NCI-H2029 (cell line): ENCODE measurements around the gene TAF11L4.
"Not testable (repeated sequence)": the region's sequence is repeated elsewhere in the genome, so short reads cannot be mapped to it uniquely, and the experiment has no call there.

Experiments
- DNase-seq: peaks from one replicate; lab custom pipeline; 2025; lab: John Stamatoyannopoulos, UW

Gene TAF11L4

DNA sequence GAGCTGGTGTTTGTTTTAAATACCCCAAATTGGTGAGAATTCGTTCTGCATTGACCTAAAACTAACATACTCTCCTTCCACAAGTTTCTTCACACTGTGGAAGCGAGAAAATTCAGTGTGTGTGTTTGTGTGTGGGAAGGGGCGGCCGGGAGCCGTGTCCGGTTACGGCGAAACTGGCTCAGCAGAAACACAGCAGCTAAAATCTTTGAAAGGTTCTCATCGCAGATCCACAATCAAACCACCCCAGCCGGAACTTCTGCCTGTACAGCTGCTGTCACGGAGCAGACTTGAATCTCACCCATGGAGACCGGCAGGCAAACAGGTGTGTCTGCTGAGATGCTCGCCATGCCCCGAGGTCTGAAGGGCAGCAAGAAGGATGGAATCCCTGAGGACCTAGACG lies at the start of gene TAF11L4:
TAF11L4 (plus strand) TSS at position 301 of the 400 bp plus-strand sequence.
- not testable (repeated sequence) for DNase-seq

DNA sequence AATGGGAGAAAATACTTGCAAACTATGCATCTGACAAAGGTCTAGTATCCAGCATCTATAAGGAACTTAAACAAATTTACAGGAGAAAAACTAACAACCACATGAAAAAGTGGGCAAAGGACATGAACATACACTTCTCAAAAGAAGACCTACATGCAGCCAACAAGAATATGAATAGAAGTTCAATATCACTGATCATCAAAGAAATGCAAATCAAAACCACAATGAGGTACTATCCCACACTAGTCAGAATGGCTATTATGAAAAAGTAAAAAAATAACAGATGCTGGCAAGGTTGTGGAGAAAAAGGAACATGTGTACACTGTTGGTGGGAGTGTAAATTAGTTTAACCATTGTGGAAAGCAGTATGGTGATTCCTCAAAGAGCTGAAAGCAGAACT lies 46.5 kb upstream of the TAF11L4 start:
- DNase-seq: not testable (repeated sequence)

DNA sequence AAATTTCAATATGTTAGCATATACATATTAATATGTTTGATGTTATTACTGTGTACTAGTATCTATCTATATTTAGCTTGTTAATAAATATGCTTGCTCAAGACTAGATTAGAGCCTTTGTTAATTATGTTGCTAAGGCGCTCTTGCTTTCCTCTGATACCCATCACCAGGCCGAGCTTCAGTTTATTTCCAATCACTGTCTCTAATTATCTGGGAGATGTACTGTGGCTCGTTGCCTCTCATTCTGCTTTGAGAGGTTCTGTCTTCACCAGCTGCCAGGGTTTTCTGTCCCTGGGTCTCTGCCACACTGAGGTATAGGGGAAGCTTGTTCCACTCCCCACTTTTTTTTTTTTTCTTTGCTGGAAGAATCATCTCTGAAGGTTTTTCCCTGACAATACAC lies 44.6 kb upstream of the TAF11L4 start:
- DNase-seq: no peak

DNA sequence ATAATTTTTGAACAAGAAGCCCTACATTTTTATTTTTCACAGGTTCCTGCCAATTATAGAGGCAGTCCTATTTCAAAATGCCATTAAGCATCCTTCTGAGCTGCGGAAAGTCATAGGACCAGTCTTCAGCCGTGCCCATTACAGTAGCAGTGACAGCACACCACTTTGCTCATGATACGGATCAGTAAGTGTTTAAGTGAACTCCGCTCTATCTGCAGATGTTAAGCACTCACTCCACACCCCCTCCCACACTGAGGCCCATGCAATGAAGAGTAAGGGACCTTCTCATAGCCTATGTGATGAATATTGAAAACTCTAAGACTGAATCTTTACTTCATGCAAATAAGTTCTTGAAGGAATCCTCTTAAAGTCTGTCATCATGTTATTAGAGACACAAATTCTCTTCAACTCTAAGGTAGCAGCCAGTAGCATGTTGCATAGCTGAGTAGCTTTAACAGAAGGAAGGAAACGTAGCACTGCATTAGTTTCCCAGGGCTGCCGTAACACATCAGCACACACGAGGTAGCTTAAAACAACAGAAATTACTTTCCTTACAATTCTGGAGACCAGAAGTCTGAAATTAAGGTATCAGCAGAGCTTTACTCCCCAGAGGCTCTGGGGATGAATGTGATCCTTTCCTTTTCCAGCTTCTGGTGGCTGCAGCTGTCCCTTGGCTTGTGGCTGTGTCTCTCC lies 43.9 kb upstream of the TAF11L4 start:
- DNase-seq: no peak

DNA sequence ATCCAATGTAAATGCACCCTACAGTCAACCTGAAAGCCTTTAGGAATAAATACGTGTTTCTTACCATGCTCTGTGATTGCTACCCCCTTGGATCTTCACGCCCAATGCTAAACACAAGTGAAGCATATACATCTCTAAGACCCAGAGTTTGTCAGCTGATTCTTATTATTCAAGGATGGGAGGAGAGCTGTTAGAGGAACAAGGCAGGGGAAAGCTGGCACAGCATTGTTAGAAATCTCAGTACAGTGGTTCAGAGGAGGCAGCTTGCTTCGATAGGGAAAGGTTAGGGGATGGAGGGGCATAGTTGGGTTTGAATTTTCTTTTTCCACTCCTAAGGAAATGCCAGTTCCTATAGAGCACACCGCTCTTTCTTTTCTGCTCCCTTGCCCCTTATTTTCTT lies 40.2 kb upstream of the TAF11L4 start:
- no peak for DNase-seq

DNA sequence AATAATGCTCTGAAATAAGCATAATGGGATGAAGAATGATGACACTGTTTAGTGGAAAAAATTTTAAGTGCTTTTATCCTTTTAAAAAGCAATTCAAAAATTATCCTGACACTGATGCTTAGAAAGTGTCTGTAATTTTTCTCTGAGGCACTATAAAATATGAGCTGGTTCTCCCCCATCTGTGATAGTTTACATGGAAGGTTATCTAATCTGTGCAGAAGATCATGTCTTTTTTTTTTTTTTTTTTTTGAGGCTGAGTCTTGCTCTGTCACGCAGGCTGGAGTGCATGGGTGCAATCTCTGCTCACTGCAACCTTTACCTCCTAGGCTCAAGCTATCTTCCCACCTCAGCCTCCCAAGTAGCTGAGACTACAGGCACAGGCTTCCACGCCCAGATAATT lies 38.8 kb upstream of the TAF11L4 start:
- no peak for DNase-seq

DNA sequence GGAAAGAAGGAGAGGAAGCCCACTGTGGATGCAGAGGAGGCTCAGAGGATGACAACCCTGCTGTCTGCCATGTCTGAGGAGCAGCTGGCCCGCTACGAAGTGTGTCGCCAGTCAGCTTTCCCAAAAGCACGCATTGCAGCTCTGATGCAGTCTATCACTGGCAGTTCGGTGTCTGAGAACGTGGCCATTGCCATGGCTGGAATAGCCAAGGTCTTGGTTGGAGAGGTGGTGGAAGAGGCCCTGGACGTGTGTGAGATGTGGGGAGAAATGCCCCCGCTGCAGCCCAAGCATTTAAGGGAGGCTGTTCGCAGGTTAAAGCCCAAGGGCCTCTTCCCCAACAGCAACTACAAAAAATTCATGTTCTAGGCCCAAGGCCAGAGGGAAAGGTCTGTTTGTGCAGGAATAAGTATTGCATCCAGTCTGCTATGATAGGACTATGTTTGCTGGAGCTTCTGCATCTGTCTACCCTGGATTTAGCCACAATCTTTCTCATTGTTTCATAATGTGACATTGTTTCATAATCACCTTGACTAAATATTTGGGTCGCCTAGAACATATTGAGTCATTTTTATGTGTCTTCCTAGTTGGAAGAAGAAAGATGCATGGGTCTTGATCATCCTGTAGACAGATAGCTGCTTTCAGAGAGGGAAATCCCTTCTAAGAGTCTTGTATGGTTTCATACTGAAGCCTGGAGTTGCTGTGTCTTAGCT lies 35.0 kb upstream of the TAF11L4 start:
- DNase-seq: not testable (repeated sequence)

DNA sequence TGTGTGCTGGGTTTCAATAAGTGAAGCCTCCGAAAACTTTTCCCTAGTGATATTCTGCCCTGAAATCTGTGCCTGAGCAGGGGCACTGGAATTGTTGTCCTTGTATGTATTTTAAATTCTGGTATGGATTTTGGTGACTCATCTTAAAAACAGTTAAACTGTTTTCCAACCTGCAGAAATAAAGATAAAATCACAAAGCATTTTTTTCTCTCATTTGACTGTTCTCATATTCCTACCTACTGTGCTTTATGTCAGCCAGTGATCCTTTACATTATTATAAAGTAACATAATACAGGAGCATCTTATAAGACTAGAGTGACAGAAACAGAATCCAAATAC lies 34.5 kb upstream of the TAF11L4 start:
- DNase-seq: no peak

DNA sequence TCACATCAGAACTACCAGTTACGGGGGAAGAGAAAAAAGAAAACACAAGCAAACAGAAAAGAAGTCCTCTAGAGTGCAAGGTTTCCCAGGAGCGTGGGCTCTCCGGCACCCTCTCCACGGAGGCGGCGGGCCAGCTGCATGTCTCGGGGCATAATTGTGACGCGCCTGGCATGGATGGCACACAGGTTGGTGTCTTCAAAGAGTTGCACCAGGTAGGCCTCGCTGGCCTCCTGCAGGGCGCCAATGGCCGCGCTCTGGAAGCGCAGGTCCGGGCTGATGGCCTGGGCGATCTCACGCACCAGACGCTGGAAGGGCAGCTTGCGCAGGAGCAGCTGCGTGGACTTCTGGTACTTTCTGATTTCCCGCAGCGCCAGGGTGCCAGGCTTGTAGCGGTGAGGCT lies 30.3 kb upstream of the TAF11L4 start:
- DNase-seq: not testable (repeated sequence)

DNA sequence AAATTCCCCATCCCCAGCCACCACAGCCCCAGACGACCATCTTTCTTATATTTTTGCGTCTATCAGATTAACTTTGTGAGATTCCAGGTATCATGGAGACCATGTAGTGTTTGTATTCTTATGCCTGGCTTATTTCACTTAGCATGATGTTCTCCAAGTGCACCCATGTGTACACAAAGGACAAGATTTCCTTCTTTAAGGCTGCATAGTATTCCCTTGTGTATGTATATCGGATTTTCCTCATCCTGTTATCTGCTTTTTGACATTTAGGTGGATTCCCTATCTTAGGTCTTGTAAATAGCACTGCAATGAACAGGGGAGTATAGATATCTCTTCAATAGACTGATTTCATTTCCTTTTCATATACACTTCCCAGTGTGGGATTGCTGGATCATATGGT lies 28.8 kb upstream of the TAF11L4 start:
- DNase-seq: no peak

DNA sequence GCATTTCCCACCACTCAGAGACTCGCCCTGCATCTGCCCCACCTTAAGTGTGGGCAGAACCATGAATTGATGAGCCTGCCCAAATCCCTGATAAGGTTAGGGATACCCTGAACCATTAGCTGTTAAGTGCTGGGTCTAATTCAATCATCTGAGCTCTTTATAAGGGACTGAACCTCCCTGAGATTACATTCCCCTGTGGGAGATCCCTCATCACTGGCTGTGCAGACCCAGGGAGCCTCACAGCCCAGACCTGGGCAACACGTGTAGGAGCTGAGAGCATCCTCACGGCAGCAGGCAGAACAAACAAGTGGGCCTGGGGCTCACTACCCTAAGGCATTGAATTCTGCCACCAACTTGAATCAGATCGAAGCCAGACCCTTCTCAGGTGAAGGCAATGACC lies 24.2 kb upstream of the TAF11L4 start:
- DNase-seq: no peak

DNA sequence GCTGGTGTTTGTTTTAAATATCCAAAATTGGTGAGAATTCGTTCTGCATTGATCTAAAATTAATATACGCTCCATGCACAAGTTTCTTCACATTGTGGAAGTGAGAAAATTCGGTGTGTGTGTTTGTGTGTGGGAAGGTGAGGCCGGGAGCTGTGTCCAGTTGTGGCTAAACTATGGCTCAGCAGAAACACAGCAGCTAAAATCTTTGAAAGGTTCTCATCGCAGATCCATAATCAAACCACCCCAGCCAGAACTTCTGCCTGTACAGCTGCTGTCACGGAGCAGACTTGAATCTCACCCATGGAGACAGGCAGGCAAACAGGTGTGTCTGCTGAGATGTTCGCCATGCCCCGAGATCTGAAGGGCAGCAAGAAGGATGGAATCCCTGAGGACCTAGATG lies 23.7 kb upstream of the TAF11L4 start, which contains the start of gene TAF11L2:
TAF11L2 (plus strand) TSS at position 301 of the 400 bp plus-strand sequence.
- not testable (repeated sequence) for DNase-seq

DNA sequence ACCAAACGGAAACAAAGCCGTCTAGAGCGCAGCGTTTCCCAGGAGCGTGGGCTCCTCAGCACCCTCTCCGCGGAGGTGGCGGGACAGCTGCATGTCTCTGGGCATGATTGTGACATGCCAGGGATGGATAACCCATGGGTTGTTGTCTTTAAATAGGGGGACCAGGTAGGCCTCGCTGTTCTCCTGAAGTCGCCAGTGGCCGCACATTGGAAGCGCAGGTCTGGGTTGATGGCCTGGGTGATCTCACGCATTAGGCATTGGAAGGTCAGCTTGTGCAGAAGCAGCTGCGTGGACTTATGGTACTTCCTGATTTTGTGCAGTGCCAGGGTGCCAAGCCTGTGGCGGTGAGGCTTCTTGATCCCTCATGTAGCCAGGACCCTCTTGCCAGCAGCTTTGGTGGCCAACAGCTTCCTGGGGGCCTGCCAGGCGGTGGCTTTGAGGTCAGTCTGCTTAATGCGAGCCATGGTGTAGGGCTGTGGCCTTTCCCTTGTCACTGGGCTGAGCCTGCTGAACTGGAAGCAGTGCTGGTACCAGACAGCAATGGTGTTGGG lies 9.8 kb upstream of the TAF11L4 start:
- DNase-seq: no peak

DNA sequence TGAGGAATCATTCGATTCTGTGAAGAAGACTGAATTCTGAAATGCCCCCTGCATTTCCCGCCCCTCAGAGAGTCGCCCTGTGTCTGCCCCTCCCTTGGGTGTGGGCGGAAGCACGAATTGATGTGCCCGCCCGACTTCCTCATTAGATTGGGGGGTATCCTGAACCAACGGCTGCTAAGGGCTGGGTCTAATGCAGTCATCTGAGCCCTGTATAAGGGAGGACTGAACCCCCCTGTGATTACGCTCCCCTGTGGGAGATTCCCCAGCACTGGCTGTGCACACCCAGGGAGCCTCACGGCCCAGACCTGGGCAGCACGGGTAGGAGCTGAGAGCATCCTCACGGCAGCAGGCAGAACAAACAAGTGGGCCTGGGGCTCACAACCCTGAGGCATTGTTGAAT lies 4.1 kb upstream of the TAF11L4 start:
- DNase-seq: not testable (repeated sequence)

DNA sequence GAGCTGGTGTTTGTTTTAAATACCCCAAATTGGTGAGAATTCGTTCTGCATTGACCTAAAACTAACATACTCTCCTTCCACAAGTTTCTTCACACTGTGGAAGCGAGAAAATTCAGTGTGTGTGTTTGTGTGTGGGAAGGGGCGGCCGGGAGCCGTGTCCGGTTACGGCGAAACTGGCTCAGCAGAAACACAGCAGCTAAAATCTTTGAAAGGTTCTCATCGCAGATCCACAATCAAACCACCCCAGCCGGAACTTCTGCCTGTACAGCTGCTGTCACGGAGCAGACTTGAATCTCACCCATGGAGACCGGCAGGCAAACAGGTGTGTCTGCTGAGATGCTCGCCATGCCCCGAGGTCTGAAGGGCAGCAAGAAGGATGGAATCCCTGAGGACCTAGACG lies 3.5 kb upstream of the TAF11L4 start, which contains the start of gene TAF11L3:
TAF11L3 (plus strand) TSS at position 301 of the 400 bp plus-strand sequence.
- DNase-seq: not testable (repeated sequence)

DNA sequence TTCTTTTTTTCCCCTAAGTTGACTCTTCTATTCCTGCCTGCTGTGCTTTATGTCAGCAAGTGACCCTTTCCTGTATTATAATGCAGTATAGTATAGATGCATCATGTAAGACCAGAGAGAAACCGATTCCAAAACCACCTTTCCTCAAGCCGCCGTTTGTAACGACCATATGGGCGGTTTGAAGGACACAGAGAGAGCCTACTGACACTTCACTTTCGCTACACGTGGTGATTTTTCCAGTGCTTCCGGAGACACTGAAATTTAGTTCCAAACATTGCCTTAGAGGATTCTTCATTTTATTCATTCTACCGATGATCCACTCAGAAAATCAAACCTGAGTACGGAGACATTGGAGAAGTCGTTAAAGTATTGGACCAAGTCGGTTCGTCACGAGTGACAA lies 2.1 kb upstream of the TAF11L4 start:
- DNase-seq: not testable (repeated sequence)

DNA sequence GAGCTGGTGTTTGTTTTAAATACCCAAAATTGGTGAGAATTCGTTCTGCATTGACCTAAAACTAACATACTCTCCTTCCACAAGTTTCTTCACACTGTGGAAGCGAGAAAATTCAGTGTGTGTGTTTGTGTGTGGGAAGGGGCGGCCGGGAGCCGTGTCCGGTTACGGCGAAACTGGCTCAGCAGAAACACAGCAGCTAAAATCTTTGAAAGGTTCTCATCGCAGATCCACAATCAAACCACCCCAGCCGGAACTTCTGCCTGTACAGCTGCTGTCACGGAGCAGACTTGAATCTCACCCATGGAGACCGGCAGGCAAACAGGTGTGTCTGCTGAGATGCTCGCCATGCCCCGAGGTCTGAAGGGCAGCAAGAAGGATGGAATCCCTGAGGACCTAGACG lies 3.3 kb downstream of the TAF11L4 start, which contains the start of gene TAF11L5:
TAF11L5 (plus strand) TSS at position 301 of the 400 bp plus-strand sequence.
- DNase-seq: not testable (repeated sequence)

DNA sequence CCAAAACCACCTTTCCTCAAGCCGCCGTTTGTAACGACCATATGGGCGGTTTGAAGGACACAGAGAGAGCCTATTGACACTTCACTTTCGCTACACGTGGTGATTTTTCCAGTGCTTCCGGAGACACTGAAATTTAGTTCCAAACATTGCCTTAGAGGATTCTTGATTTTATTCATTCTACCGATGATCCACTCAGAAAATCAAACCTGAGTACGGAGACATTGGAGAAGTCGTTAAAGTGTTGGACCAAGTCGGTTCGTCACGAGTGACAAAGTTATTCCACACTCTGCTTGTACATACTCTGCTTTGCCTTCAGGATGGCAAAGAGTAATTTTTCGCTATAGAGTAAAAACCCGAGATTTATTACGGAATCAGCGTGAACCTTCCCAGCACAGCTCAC lies 4.9 kb downstream of the TAF11L4 start:
- not testable (repeated sequence) for DNase-seq

DNA sequence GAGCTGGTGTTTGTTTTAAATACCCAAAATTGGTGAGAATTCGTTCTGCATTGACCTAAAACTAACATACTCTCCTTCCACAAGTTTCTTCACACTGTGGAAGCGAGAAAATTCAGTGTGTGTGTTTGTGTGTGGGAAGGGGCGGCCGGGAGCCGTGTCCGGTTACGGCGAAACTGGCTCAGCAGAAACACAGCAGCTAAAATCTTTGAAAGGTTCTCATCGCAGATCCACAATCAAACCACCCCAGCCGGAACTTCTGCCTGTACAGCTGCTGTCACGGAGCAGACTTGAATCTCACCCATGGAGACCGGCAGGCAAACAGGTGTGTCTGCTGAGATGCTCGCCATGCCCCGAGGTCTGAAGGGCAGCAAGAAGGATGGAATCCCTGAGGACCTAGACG lies 6.8 kb downstream of the TAF11L4 start, which contains the start of gene TAF11L6:
TAF11L6 (plus strand) TSS at position 301 of the 400 bp plus-strand sequence.
- not testable (repeated sequence) for DNase-seq
